Liver (tissue), 9 donors: ENCODE data around the gene GLI1. TPM values are rescaled to one million over a fixed set of nuclear protein-coding genes. Genes with fewer than 3 reads are reported as not detected.
"Not testable (repeated sequence)": the region's sequence is repeated elsewhere in the genome, so short reads cannot be mapped to it uniquely, and the experiment has no call there.

Source experiments
- DNase-seq: peaks from one replicate; pipeline ENCODE4 v3.0.0-alpha.2; 2017; ENCODE audit warnings: low spot score
- H3K27ac ChIP-seq, 2 donors: one replicate each; pipeline ENCODE4 v1.7.0; 2013; ENCODE audit warnings: inconsistent platforms in 2 of 2, low read length in 2 of 2, control low read depth in 1 of 2, low read depth in 1 of 2, mild to moderate bottlenecking in 1 of 2
- H3K27me3 ChIP-seq, 4 donors: one replicate each; pipeline versions ENCODE4 v1.6.1 to v1.7.0; 2013; ENCODE audit warnings: low read length in 3 of 4, inconsistent platforms in 1 of 4, mild to moderate bottlenecking in 1 of 4, moderate library complexity in 1 of 4; ENCODE audit not compliant: control insufficient read depth in 4 of 4, insufficient read depth in 4 of 4
- H3K36me3 ChIP-seq, 4 donors: one replicate each; pipeline versions ENCODE4 v1.6.1 to v1.7.0; 2013; ENCODE audit warnings: low read length in 3 of 4, mild to moderate bottlenecking in 3 of 4, low read depth in 1 of 4, moderate library complexity in 1 of 4; ENCODE audit not compliant: control insufficient read depth in 4 of 4, insufficient read depth in 3 of 4
- H3K4me1 ChIP-seq, 4 donors: one replicate each; pipeline versions ENCODE4 v1.6.1 to v1.7.0; 2013; ENCODE audit warnings: low read length in 3 of 4, mild to moderate bottlenecking in 3 of 4, moderate library complexity in 1 of 4; ENCODE audit not compliant: control insufficient read depth in 4 of 4, insufficient read depth in 4 of 4
- H3K4me3 ChIP-seq, 3 donors: one replicate each; pipeline versions ENCODE4 v1.6.1 to v1.7.0; 2013; ENCODE audit warnings: low read length in 3 of 3, control low read depth in 1 of 3, low read depth in 1 of 3, mild to moderate bottlenecking in 1 of 3
- H3K9ac ChIP-seq, 2 donors: one replicate each; pipeline ENCODE4 v1.7.0; 2013; ENCODE audit warnings: low read length in 2 of 2, mild to moderate bottlenecking in 2 of 2, moderate library complexity in 2 of 2, control low read depth in 1 of 2, low read depth in 1 of 2
- H3K9me3 ChIP-seq, 4 donors: one replicate each; pipeline versions ENCODE4 v1.6.1 to v1.7.0; 2013; ENCODE audit warnings: low read length in 3 of 4; ENCODE audit not compliant: control insufficient read depth in 4 of 4
- ATF3 ChIP-seq: IDR thresholded peaks from 2 replicates; pipeline ENCODE4 v1.6.1; 2016; ENCODE audit warnings: antibody characterized with exemption
- EGR1 ChIP-seq, 2 donors: IDR thresholded peaks; 2 replicates each; pipeline ENCODE4 v1.6.1; 2016 to 2018; ENCODE audit warnings: antibody characterized with exemption in 2 of 2, low read depth in 2 of 2
- FOXA1 ChIP-seq: IDR thresholded peaks from 2 replicates; pipeline ENCODE4 v1.6.1; 2016; ENCODE audit warnings: antibody characterized with exemption
- FOXA2 ChIP-seq: IDR thresholded peaks from 2 replicates; pipeline ENCODE4 v1.6.1; 2016; ENCODE audit warnings: antibody characterized with exemption
- GABPA ChIP-seq, 2 donors: IDR thresholded peaks in 1 of 2; conservative IDR thresholded peaks in 1 of 2; 2 replicates each; pipeline ENCODE4 v1.6.1; 2016; ENCODE audit warnings: antibody characterized with exemption in 2 of 2, mild to moderate bottlenecking in 1 of 2, moderate library complexity in 1 of 2
- HNF4A ChIP-seq, 2 donors: conservative IDR thresholded peaks; 2 replicates each; pipeline ENCODE4 v1.6.1; 2016; ENCODE audit warnings: antibody characterized with exemption in 2 of 2, mild to moderate bottlenecking in 2 of 2
- HNF4G ChIP-seq: IDR thresholded peaks from 2 replicates; pipeline ENCODE4 v1.6.1; 2016; ENCODE audit warnings: antibody characterized with exemption
- JUND ChIP-seq, 2 donors: IDR thresholded peaks; 2 replicates each; pipeline ENCODE4 v1.6.1; 2016; ENCODE audit warnings: antibody characterized with exemption in 2 of 2
- MAX ChIP-seq: IDR thresholded peaks from 2 replicates; pipeline ENCODE4 v1.6.1; 2016; ENCODE audit warnings: antibody characterized with exemption
- NR2F2 ChIP-seq: IDR thresholded peaks from 2 replicates; pipeline ENCODE4 v1.6.1; 2016; ENCODE audit warnings: antibody characterized with exemption
- RAD21 ChIP-seq, 2 donors: IDR thresholded peaks; 2 replicates each; pipeline ENCODE4 v1.6.1; 2016; ENCODE audit warnings: antibody characterized with exemption in 2 of 2, mild to moderate bottlenecking in 2 of 2
- RXRA ChIP-seq, 2 donors: IDR thresholded peaks; 2 replicates each; pipeline ENCODE4 v1.6.1; 2017 to 2018; ENCODE audit warnings: antibody characterized with exemption in 2 of 2, mild to moderate bottlenecking in 1 of 2
- SP1 ChIP-seq: IDR thresholded peaks from 2 replicates; pipeline ENCODE4 v1.6.1; 2018; ENCODE audit warnings: antibody characterized with exemption, mild to moderate bottlenecking
- TAF1 ChIP-seq: conservative IDR thresholded peaks from 2 replicates; pipeline ENCODE4 v1.6.1; 2016; ENCODE audit warnings: antibody characterized with exemption, mild to moderate bottlenecking
- YY1 ChIP-seq: IDR thresholded peaks from 2 replicates; pipeline ENCODE4 v1.6.1; 2016; ENCODE audit warnings: antibody characterized with exemption, mild to moderate bottlenecking
- WGBS: extraction: QIAGEN DNeasy Blood & Tissue Kit; methylation state at CpG from one replicate; pipeline ENCODE4 v1.1.7; 2013; 5-methylcytosine and 5-hydroxymethylcytosine counted together
- polyA plus RNA-seq, 2 donors: library from polyadenylated mRNA; stranded (reverse) in 1 of 2; unstranded in 1 of 2; fragments of 200-250 nt in 1 of 2; fragments of >200 nt in 1 of 2; fragmentation: Nextera tagmentation in 1 of 2; extraction: Ambion mirVana in 1 of 2; gene quantifications; one replicate each; pipeline versions ENCODE4 v1.2.1 to v1.2.3, GENCODE V29; 2013 to 2015
- total RNA-seq, 2 donors: library from RNA; depleted of rRNA; stranded (reverse); fragments of >200 nt; gene quantifications; one replicate each; pipeline ENCODE4 v1.2.3, GENCODE V29; 2014
- TF ChIP-seq, protein P1 (sequence below): IDR thresholded peaks from 2 replicates; pipeline ENCODE4 v1.6.1; 2016; ENCODE audit warnings: antibody characterized with exemption, mild to moderate bottlenecking
- TF ChIP-seq, protein P2 (sequence below): IDR thresholded peaks from 2 replicates; pipeline ENCODE4 v1.6.1; 2016; ENCODE audit warnings: antibody characterized with exemption
- TF ChIP-seq, protein P3 (sequence below): fragments of 150-350 bp; IDR thresholded peaks from 2 replicates; pipeline ENCODE4 v1.5.1; 2017; ENCODE audit warnings: improper control_type of control experiment, low read depth, low read length; ENCODE audit not compliant: missing input control
- donor health status: healthy.
- donor health status: healthy.
- donor health status: healthy.
- donor health status: healthy.
- donor health status: healthy.

GLI1 gene
- total and polyA plus RNA-seq, 4 donors = 0.09 to 0.44 (median 0.24) TPM

GRCh38 chr12:57419495-57419894 lies 40.1 kb upstream of the GLI1 start:
- no peaks in the 10 kb centered on the region for H3K27me3 ChIP-seq
- H3K4me3 ChIP-seq = no peak overlapping the region
- H3K9me3 ChIP-seq = no peaks in the 10 kb centered on the region
- H3K4me1 ChIP-seq = peaks cover 7 to 21% (median 13%) of the 10 kb centered on the region in 4 donors
- TF ChIP-seq GABPA (IDR thresholded peaks at IDR 0.05 in 1 of 2, conservative IDR thresholded peaks at IDR 0.05 in 1 of 2) (no peak), HNF4A (conservative IDR thresholded peaks at IDR 0.05) (no peak), RXRA (IDR thresholded peaks at IDR 0.05) (no peak), EGR1 (IDR thresholded peaks at IDR 0.05; ENCODE audit: low read depth in 2 of 2) (no peak), JUND (IDR thresholded peaks at IDR 0.05) (no peak)
- TF ChIP-seq, protein P1, sequence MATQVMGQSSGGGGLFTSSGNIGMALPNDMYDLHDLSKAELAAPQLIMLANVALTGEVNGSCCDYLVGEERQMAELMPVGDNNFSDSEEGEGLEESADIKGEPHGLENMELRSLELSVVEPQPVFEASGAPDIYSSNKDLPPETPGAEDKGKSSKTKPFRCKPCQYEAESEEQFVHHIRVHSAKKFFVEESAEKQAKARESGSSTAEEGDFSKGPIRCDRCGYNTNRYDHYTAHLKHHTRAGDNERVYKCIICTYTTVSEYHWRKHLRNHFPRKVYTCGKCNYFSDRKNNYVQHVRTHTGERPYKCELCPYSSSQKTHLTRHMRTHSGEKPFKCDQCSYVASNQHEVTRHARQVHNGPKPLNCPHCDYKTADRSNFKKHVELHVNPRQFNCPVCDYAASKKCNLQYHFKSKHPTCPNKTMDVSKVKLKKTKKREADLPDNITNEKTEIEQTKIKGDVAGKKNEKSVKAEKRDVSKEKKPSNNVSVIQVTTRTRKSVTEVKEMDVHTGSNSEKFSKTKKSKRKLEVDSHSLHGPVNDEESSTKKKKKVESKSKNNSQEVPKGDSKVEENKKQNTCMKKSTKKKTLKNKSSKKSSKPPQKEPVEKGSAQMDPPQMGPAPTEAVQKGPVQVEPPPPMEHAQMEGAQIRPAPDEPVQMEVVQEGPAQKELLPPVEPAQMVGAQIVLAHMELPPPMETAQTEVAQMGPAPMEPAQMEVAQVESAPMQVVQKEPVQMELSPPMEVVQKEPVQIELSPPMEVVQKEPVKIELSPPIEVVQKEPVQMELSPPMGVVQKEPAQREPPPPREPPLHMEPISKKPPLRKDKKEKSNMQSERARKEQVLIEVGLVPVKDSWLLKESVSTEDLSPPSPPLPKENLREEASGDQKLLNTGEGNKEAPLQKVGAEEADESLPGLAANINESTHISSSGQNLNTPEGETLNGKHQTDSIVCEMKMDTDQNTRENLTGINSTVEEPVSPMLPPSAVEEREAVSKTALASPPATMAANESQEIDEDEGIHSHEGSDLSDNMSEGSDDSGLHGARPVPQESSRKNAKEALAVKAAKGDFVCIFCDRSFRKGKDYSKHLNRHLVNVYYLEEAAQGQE = no peak
- peaks cover 2 to 7% (median 4%) of the 10 kb centered on the region in 4 donors for H3K36me3 ChIP-seq
- no peak overlapping the region for H3K27ac ChIP-seq
- DNase-seq = no peak
- 96% methylated on average over 2 of the region's 2 CpGs for WGBS
- no peak overlapping the region for H3K9ac ChIP-seq

GRCh38 chr12:57420482-57420881 lies 39.1 kb upstream of the GLI1 start:
- no peak for DNase-seq
- TF ChIP-seq FOXA2 (no peak), RXRA (IDR thresholded peaks at IDR 0.05) (no peak), JUND (IDR thresholded peaks at IDR 0.05) (no peak), EGR1 (IDR thresholded peaks at IDR 0.05; ENCODE audit: low read depth in 2 of 2) (no peak), NR2F2 (no peak), SP1 (no peak), RAD21 (IDR thresholded peaks at IDR 0.05) (no peak), FOXA1 (no peak), MAX (no peak), GABPA (IDR thresholded peaks at IDR 0.05 in 1 of 2, conservative IDR thresholded peaks at IDR 0.05 in 1 of 2) (no peak), HNF4G (no peak), YY1 (no peak), ATF3 (no peak), HNF4A (conservative IDR thresholded peaks at IDR 0.05) (no peak), TAF1 (no peak)
- TF ChIP-seq, protein P2, sequence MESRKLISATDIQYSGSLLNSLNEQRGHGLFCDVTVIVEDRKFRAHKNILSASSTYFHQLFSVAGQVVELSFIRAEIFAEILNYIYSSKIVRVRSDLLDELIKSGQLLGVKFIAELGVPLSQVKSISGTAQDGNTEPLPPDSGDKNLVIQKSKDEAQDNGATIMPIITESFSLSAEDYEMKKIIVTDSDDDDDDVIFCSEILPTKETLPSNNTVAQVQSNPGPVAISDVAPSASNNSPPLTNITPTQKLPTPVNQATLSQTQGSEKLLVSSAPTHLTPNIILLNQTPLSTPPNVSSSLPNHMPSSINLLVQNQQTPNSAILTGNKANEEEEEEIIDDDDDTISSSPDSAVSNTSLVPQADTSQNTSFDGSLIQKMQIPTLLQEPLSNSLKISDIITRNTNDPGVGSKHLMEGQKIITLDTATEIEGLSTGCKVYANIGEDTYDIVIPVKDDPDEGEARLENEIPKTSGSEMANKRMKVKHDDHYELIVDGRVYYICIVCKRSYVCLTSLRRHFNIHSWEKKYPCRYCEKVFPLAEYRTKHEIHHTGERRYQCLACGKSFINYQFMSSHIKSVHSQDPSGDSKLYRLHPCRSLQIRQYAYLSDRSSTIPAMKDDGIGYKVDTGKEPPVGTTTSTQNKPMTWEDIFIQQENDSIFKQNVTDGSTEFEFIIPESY = no peak
- TF ChIP-seq, protein P3, sequence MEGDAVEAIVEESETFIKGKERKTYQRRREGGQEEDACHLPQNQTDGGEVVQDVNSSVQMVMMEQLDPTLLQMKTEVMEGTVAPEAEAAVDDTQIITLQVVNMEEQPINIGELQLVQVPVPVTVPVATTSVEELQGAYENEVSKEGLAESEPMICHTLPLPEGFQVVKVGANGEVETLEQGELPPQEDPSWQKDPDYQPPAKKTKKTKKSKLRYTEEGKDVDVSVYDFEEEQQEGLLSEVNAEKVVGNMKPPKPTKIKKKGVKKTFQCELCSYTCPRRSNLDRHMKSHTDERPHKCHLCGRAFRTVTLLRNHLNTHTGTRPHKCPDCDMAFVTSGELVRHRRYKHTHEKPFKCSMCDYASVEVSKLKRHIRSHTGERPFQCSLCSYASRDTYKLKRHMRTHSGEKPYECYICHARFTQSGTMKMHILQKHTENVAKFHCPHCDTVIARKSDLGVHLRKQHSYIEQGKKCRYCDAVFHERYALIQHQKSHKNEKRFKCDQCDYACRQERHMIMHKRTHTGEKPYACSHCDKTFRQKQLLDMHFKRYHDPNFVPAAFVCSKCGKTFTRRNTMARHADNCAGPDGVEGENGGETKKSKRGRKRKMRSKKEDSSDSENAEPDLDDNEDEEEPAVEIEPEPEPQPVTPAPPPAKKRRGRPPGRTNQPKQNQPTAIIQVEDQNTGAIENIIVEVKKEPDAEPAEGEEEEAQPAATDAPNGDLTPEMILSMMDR = no peak
- TF ChIP-seq, protein P1 = no peak
- peaks cover 7 to 21% (median 13%) of the 10 kb centered on the region in 4 donors for H3K4me1 ChIP-seq
- H3K9ac ChIP-seq = no peak overlapping the region
- no peaks in the 10 kb centered on the region for H3K27me3 ChIP-seq
- H3K9me3 ChIP-seq = no peaks in the 10 kb centered on the region
- H3K36me3 ChIP-seq = peaks cover 3 to 8% (median 5%) of the 10 kb centered on the region in 4 donors
- H3K4me3 ChIP-seq = no peak overlapping the region
- 99% methylated on average over 5 of the region's 5 CpGs for WGBS
- H3K27ac ChIP-seq = no peak overlapping the region

DNA sequence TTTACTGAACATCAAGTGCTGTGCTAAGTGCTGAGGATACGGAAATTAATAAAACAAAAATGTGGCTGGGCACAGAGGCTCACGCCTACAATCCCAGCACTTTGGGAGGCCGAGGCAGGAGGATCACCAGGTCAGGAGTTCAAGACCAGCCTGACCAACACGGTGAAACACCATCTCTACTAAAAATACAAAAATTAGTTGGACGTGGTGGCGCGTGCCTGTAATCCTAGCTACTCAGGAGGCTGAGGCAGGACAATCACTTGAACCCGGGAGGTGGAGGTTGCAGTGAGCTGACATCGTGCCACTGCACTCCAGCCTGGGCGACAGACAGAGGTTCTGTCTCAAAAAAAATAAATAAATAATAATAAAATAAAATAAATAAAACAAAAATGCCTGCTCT lies 32.6 kb upstream of the GLI1 start:
- WGBS = 97% methylated on average over 10 of the region's 10 CpGs
- not testable (repeated sequence) for H3K9me3 ChIP-seq, DNase-seq

More for the DNA sequence above, 32.6 kb upstream of the GLI1 start:
- H3K36me3 ChIP-seq, H3K4me3 ChIP-seq, H3K27ac ChIP-seq, H3K9ac ChIP-seq, H3K27me3 ChIP-seq: not testable (repeated sequence)
- H3K4me1 ChIP-seq = peaks cover 0 to 12% (median 1%) of the 10 kb centered on the region in 4 donors
